Activated naive CD8-positive, alpha-beta T cell treated with anti-CD3 and anti-CD28 coated beads for 36 hours (primary cell): ENCODE results near the gene ACER1. TPM values are rescaled to one million over a fixed set of nuclear protein-coding genes. Genes with fewer than 3 reads are reported as not detected.

Source experiments
- DNase-seq: peaks from one replicate; pipeline ENCODE4 v3.0.0; 2021
- H3K27ac Mint-ChIP-seq: one replicate; pipeline ENCODE4 v1.8.0; 2022; ENCODE audit warnings: mild to moderate bottlenecking, moderate library complexity, mixed read lengths
- H3K27me3 Mint-ChIP-seq: one replicate; pipeline ENCODE4 v1.8.0; 2022; ENCODE audit warnings: mild to moderate bottlenecking, mixed read lengths
- H3K36me3 Mint-ChIP-seq: one replicate; pipeline ENCODE4 v1.8.0; 2021; ENCODE audit warnings: mild to moderate bottlenecking, mixed read lengths
- H3K4me1 Mint-ChIP-seq: one replicate; pipeline ENCODE4 v1.8.0; 2021; ENCODE audit warnings: mixed read lengths
- H3K4me3 Mint-ChIP-seq: one replicate; pipeline ENCODE4 v1.8.0; 2022; ENCODE audit warnings: mild to moderate bottlenecking, moderate library complexity, mixed read lengths
- H3K9me3 Mint-ChIP-seq: one replicate; pipeline ENCODE4 v1.8.0; 2022; ENCODE audit warnings: mixed read lengths
- total RNA-seq, 2 experiments: library from RNA; stranded (reverse); gene quantifications; one replicate each; pipeline ENCODE4 v1.2.3, GENCODE V29; 2021

ACER1 gene
- total RNA-seq = not detected

GRCh38 chr19:6333439-6333838 lies at the start of gene ACER1:
TSS of gene ACER1 (minus strand) at chr19:6333612. CDS start at chr19:6333551, 61 bp downstream.
- H3K4me1 Mint-ChIP-seq = no peaks in the 10 kb centered on the region
- no peak within 1 kb of the TSS for H3K27ac Mint-ChIP-seq
- H3K9me3 Mint-ChIP-seq = no peaks in the 10 kb centered on the region
- DNase-seq = no peak
- H3K4me3 Mint-ChIP-seq = no peak within 1 kb of the TSS
- no peaks in the 10 kb centered on the region for H3K27me3 Mint-ChIP-seq
- no peaks in the 10 kb centered on the region for H3K36me3 Mint-ChIP-seq

- no peak for DNase-seq
- Mint-ChIP-seq H3K4me3 (no peak overlapping the region), H3K9me3 (no peaks in the 10 kb centered on the region), H3K36me3 (peaks cover 42% of the 10 kb centered on the region), H3K27ac (no peak overlapping the region), H3K27me3 (no peaks in the 10 kb centered on the region), H3K4me1 (no peaks in the 10 kb centered on the region)
Observed at GRCh38 chr19:6383188-6383587, 49.8 kb upstream of the ACER1 start.

- Mint-ChIP-seq H3K27me3 (no peaks in the 10 kb centered on the region), H3K27ac (no peak overlapping the region), H3K36me3 (peaks cover 35% of the 10 kb centered on the region), H3K4me3 (no peak overlapping the region), H3K4me1 (no peaks in the 10 kb centered on the region), H3K9me3 (no peaks in the 10 kb centered on the region)
- DNase-seq = no peak
Observed at GRCh38 chr19:6381030-6381750, 47.8 kb upstream of the ACER1 start.

- no peak for DNase-seq
- no peaks in the 10 kb centered on the region for H3K27me3 Mint-ChIP-seq
- H3K4me3 Mint-ChIP-seq = peak overlapping the region; percentile 3
- no peak overlapping the region for H3K27ac Mint-ChIP-seq
- H3K36me3 Mint-ChIP-seq = peaks cover 29% of the 10 kb centered on the region
- no peaks in the 10 kb centered on the region for H3K4me1 Mint-ChIP-seq
- no peaks in the 10 kb centered on the region for H3K9me3 Mint-ChIP-seq
Observed at GRCh38 chr19:6379744-6380143, 46.3 kb upstream of the ACER1 start.

GRCh38 chr19:6378486-6378885 lies 45.1 kb upstream of the ACER1 start:
- Mint-ChIP-seq H3K27me3 (no peaks in the 10 kb centered on the region), H3K27ac (no peak overlapping the region), H3K9me3 (no peaks in the 10 kb centered on the region), H3K36me3 (peaks cover 28% of the 10 kb centered on the region), H3K4me3 (no peak overlapping the region), H3K4me1 (peaks cover 4% of the 10 kb centered on the region)
- DNase-seq = no peak

- Mint-ChIP-seq H3K4me3 (no peak overlapping the region), H3K27me3 (no peaks in the 10 kb centered on the region), H3K9me3 (no peaks in the 10 kb centered on the region), H3K36me3 (peaks cover 28% of the 10 kb centered on the region), H3K27ac (no peak overlapping the region), H3K4me1 (peaks cover 4% of the 10 kb centered on the region)
- no peak for DNase-seq
Observed at GRCh38 chr19:6378041-6378440, 44.6 kb upstream of the ACER1 start.

GRCh38 chr19:6376512-6377190 lies 43.2 kb upstream of the ACER1 start:
- no peak overlapping the region for H3K4me3 Mint-ChIP-seq
- peaks cover 19% of the 10 kb centered on the region for H3K36me3 Mint-ChIP-seq
- H3K4me1 Mint-ChIP-seq = peaks cover 8% of the 10 kb centered on the region
- no peaks in the 10 kb centered on the region for H3K27me3 Mint-ChIP-seq
- no peak overlapping the region for H3K27ac Mint-ChIP-seq
- no peak for DNase-seq
- H3K9me3 Mint-ChIP-seq = no peaks in the 10 kb centered on the region

GRCh38 chr19:6375411-6376010 lies 42.1 kb upstream of the ACER1 start, which contains the start of gene PSPN:
TSS of gene PSPN (minus strand) at chr19:6375933. CDS start at chr19:6375849, 84 bp downstream.
- H3K36me3 Mint-ChIP-seq = peaks cover 10% of the 10 kb centered on the region
- H3K4me1 Mint-ChIP-seq = peaks cover 8% of the 10 kb centered on the region
- no peak within 1 kb of the TSS for H3K27ac Mint-ChIP-seq
- H3K4me3 Mint-ChIP-seq = no peak within 1 kb of the TSS
- H3K9me3 Mint-ChIP-seq = no peaks in the 10 kb centered on the region
- no peaks in the 10 kb centered on the region for H3K27me3 Mint-ChIP-seq
- no peak for DNase-seq

GRCh38 chr19:6374711-6375410 lies 41.4 kb upstream of the ACER1 start:
- no peak overlapping the region for H3K27ac Mint-ChIP-seq
- H3K4me1 Mint-ChIP-seq = peaks cover 8% of the 10 kb centered on the region
- H3K9me3 Mint-ChIP-seq = no peaks in the 10 kb centered on the region
- H3K27me3 Mint-ChIP-seq = no peaks in the 10 kb centered on the region
- DNase-seq = no peak
- H3K4me3 Mint-ChIP-seq = no peak overlapping the region
- H3K36me3 Mint-ChIP-seq = peaks cover 4% of the 10 kb centered on the region

- H3K27ac Mint-ChIP-seq = no peak overlapping the region
Observed at GRCh38 chr19:6374161-6374709, 40.8 kb upstream of the ACER1 start.

GRCh38 chr19:6373813-6374108 lies 40.3 kb upstream of the ACER1 start:
- Mint-ChIP-seq H3K36me3 (peaks cover 4% of the 10 kb centered on the region), H3K9me3 (no peaks in the 10 kb centered on the region), H3K4me1 (peaks cover 8% of the 10 kb centered on the region), H3K4me3 (peak overlapping the region; percentile 82), H3K27me3 (no peaks in the 10 kb centered on the region), H3K27ac (peak overlapping the region; percentile 85)
- DNase-seq = no peak

More at GRCh38 chr19:6374161-6374709, 40.8 kb upstream of the ACER1 start:
- no peaks in the 10 kb centered on the region for H3K27me3 Mint-ChIP-seq
- DNase-seq = no peak
- peaks cover 4% of the 10 kb centered on the region for H3K36me3 Mint-ChIP-seq
- no peaks in the 10 kb centered on the region for H3K9me3 Mint-ChIP-seq
- H3K4me3 Mint-ChIP-seq = no peak overlapping the region
- peaks cover 8% of the 10 kb centered on the region for H3K4me1 Mint-ChIP-seq

- no peaks in the 10 kb centered on the region for H3K9me3 Mint-ChIP-seq
- no peaks in the 10 kb centered on the region for H3K27me3 Mint-ChIP-seq
- H3K27ac Mint-ChIP-seq = peak overlapping the region; percentile 93
Observed at GRCh38 chr19:6373096-6373812, 39.8 kb upstream of the ACER1 start.

GRCh38 chr19:6372594-6373095 lies 39.2 kb upstream of the ACER1 start, which contains the start of gene ALKBH7:
TSS of gene ALKBH7 (plus strand) at chr19:6372794. CDS start at chr19:6372821, 27 bp downstream.
- Mint-ChIP-seq H3K27me3 (no peaks in the 10 kb centered on the region), H3K36me3 (peaks cover 7% of the 10 kb centered on the region), H3K4me3 (peak within 1 kb of the TSS; percentile 87), H3K27ac (peak within 1 kb of the TSS; percentile 93), H3K4me1 (peaks cover 8% of the 10 kb centered on the region), H3K9me3 (no peaks in the 10 kb centered on the region)
- DNase-seq = peak; percentile 96

More at GRCh38 chr19:6373096-6373812, 39.8 kb upstream of the ACER1 start:
- Mint-ChIP-seq H3K36me3 (peaks cover 6% of the 10 kb centered on the region), H3K4me1 (peaks cover 8% of the 10 kb centered on the region), H3K4me3 (peak overlapping the region; percentile 87)
- peak; percentile 99 for DNase-seq

- H3K36me3 Mint-ChIP-seq = peaks cover 39% of the 10 kb centered on the region
- peak overlapping the region; percentile 40 for H3K4me3 Mint-ChIP-seq
- no peak for DNase-seq
- no peaks in the 10 kb centered on the region for H3K9me3 Mint-ChIP-seq
- H3K4me1 Mint-ChIP-seq = peaks cover 10% of the 10 kb centered on the region
- peak overlapping the region; percentile 45 for H3K27ac Mint-ChIP-seq
- no peaks in the 10 kb centered on the region for H3K27me3 Mint-ChIP-seq
Observed at GRCh38 chr19:6364353-6364752, 30.9 kb upstream of the ACER1 start.
